Endothelial cell of umbilical vein (primary cell): ENCODE measurements around the gene PSMD13. TPM values are rescaled to one million over a fixed set of nuclear protein-coding genes. Genes with fewer than 3 reads are reported as not detected.

Experiments used
- BruUV-seq: library from RNA; stranded (reverse); fragments of 400-500 nt; replicated peaks from 2 replicates; lab custom pipeline; 2021; lab: Mats Ljungman, UMichigan
- CTCF ChIA-PET: fragments of 300-600, 350-600 bp; sonication (Branson Sonifier 250); formaldehyde crosslinking; loops from one replicate; lab custom pipeline; 2021; ENCODE audit warnings: antibody characterized with exemption, inconsistent platforms; lab: Charles Lee
- POLR2A ChIA-PET: fragments of 300-600, 350-600 bp; sonication (Branson Sonifier 250); formaldehyde crosslinking; loops from one replicate; lab custom pipeline; 2021; ENCODE audit warnings: antibody characterized with exemption, inconsistent platforms; lab: Charles Lee
- DNase-seq: peaks from one replicate; pipeline ENCODE4 v3.0.0-alpha.2; 2011; ENCODE audit warnings: low read depth, low spot score
- FAIRE-seq: peaks from 2 replicates; lab custom pipeline; 2011; peaks lifted over from hg19 to GRCh38; lab: Jason Lieb, UNC
- H2AFZ ChIP-seq: 2 replicates; pipeline ENCODE4 v1.6.0; 2012; ENCODE audit warnings: low read depth, low read length, control low read depth, inconsistent platforms
- H3K27ac ChIP-seq: 2 replicates; pipeline ENCODE4 v1.5.1; 2011; ENCODE audit warnings: low read depth, mild to moderate bottlenecking, control low read depth, low read length, moderate library complexity; ENCODE audit not compliant: insufficient read depth
- H3K27me3 ChIP-seq, 2 experiments: 2 replicates each; pipeline versions ENCODE4 v1.6.0 to v1.6.1; 2011; ENCODE audit warnings: low read length in 2 of 2, mixed read lengths in 1 of 2; ENCODE audit not compliant: control insufficient read depth in 2 of 2, insufficient read depth in 2 of 2
- H3K36me3 ChIP-seq, 2 experiments: 2 replicates in 1 of 2; 3 replicates in 1 of 2; pipeline ENCODE4 v1.5.1; 2011; ENCODE audit warnings: low read length in 2 of 2, mild to moderate bottlenecking in 1 of 2, moderate library complexity in 1 of 2; ENCODE audit not compliant: control insufficient read depth in 2 of 2, insufficient read depth in 2 of 2; ENCODE audit errors: extremely low read depth in 1 of 2
- H3K4me1 ChIP-seq: 3 replicates; pipeline ENCODE4 v1.5.1; 2011; ENCODE audit warnings: mild to moderate bottlenecking, low read length; ENCODE audit not compliant: control insufficient read depth, insufficient read depth; ENCODE audit errors: extremely low read depth
- H3K4me2 ChIP-seq: 2 replicates; pipeline ENCODE4 v1.6.1; 2011; ENCODE audit warnings: low read length, control low read depth, mixed read lengths; ENCODE audit not compliant: insufficient read depth
- H3K4me3 ChIP-seq, 3 experiments: fragments of 200-600 bp in 1 of 3; sonication (generic), shearing (Covaris generic) in 1 of 3; replicated peaks in 1 of 3; 2 replicates each; pipeline ENCODE4 v1.5.1; 2011 to 2016; ENCODE audit warnings: control low read depth in 3 of 3, low read length in 3 of 3, mild to moderate bottlenecking in 2 of 3, inconsistent platforms in 1 of 3, low read depth in 1 of 3, moderate library complexity in 1 of 3; ENCODE audit not compliant: insufficient read depth in 1 of 3
- H3K79me2 ChIP-seq: 2 replicates; pipeline ENCODE4 v1.6.0; 2012; ENCODE audit warnings: low read length, inconsistent platforms; ENCODE audit not compliant: control insufficient read depth, insufficient read depth
- H3K9ac ChIP-seq: replicated peaks from 2 replicates; pipeline ENCODE3; 2011; ENCODE audit warnings: low read length, control low read depth; ENCODE audit not compliant: insufficient read depth; ENCODE audit errors: extremely low read depth
- H3K9me1 ChIP-seq: replicated peaks from 3 replicates; pipeline ENCODE4 v1.6.0; 2011; ENCODE audit warnings: mild to moderate bottlenecking, low read length; ENCODE audit not compliant: control insufficient read depth, insufficient read depth; ENCODE audit errors: extremely low read depth
- H3K9me3 ChIP-seq: replicated peaks from 2 replicates; pipeline ENCODE4 v1.5.1; 2012; ENCODE audit warnings: low read length, inconsistent platforms; ENCODE audit not compliant: control insufficient read depth, insufficient read depth
- H4K20me1 ChIP-seq: replicated peaks from 2 replicates; pipeline ENCODE3; 2011; ENCODE audit warnings: mild to moderate bottlenecking, low read length; ENCODE audit not compliant: control insufficient read depth, insufficient read depth; ENCODE audit errors: extremely low read depth
- CTCF ChIP-seq, 2 donors: IDR thresholded peaks; 1 replicate in 1 of 2; 2 replicates in 1 of 2; pipeline ENCODE4 v1.5.1; 2011; ENCODE audit warnings: low read length in 2 of 2, mild to moderate bottlenecking in 2 of 2, moderate library complexity in 2 of 2, control low read depth in 1 of 2, inconsistent platforms in 1 of 2, low read depth in 1 of 2; ENCODE audit not compliant: insufficient read depth in 1 of 2; ENCODE audit errors: extremely low read depth in 1 of 2
- EZH2 ChIP-seq: IDR thresholded peaks from 2 replicates; pipeline ENCODE4 v1.6.1; 2012; ENCODE audit warnings: borderline replicate concordance, low read depth, mild to moderate bottlenecking, moderate library complexity, low read length, inconsistent platforms; ENCODE audit not compliant: severe bottlenecking
- FOS ChIP-seq: IDR thresholded peaks from 2 replicates; pipeline ENCODE4 v1.6.1; 2011; ENCODE audit warnings: mild to moderate bottlenecking, low read length, moderate library complexity, borderline replicate concordance; ENCODE audit not compliant: insufficient read depth
- GATA2 ChIP-seq: IDR thresholded peaks from 2 replicates; pipeline ENCODE4 v1.7.0; 2011; ENCODE audit warnings: low read depth, mild to moderate bottlenecking, moderate library complexity, mixed read lengths, low read length; ENCODE audit not compliant: insufficient read length, insufficient read depth
- JUN ChIP-seq: IDR thresholded peaks from 2 replicates; pipeline ENCODE4 v1.6.1; 2011; ENCODE audit warnings: borderline replicate concordance, low read depth; ENCODE audit not compliant: insufficient read length, insufficient read depth
- MYC ChIP-seq: IDR thresholded peaks from one replicate; pipeline ENCODE4 v1.6.1; 2011; ENCODE audit warnings: mild to moderate bottlenecking, low read depth, low read length
- POLR2A ChIP-seq: IDR thresholded peaks from 2 replicates; pipeline ENCODE4 v1.6.1; 2012; ENCODE audit warnings: low read depth, mild to moderate bottlenecking, control low read depth, low read length
- POLR2AphosphoS5 ChIP-seq: IDR thresholded peaks from 2 replicates; pipeline ENCODE4 v1.6.1; 2012; ENCODE audit warnings: low read depth, mild to moderate bottlenecking, control low read depth, low read length, moderate library complexity; ENCODE audit not compliant: insufficient read depth
- dilution Hi-C: fragments of 300-500 bp; cut with MboI; formaldehyde crosslinking; loops from one replicate; pipeline ENCODE4 v1.15.0; 2019; ENCODE audit warnings: low sequenced_read_pairs; ENCODE audit not compliant: extremely low pct_ligation_motif_present
- intact Hi-C: fragments of 100-400 bp; cut with micrococcal nuclease; formaldehyde crosslinking; loops from one replicate; pipeline ENCODE4 v1.10.0; 2022
- polyA plus RNA-seq, 4 experiments: library from polyadenylated mRNA; depleted of rRNA in 3 of 4; stranded (reverse) in 3 of 4; unstranded in 1 of 4; fragments of >200 nt; gene quantifications; 2 replicates each; pipeline versions ENCODE4 v1.2.1 to v1.2.3, GENCODE V29; 2011 to 2012; ENCODE audit warnings: missing spikeins in 1 of 4
- total RNA-seq: library from RNA; stranded (reverse); gene quantifications from 2 replicates; pipeline ENCODE4 v1.2.3, GENCODE V29; 2021
- TF ChIP-seq, protein P1 (sequence below): IDR thresholded peaks from 2 replicates; pipeline ENCODE4 v1.6.1; 2011; ENCODE audit not compliant: insufficient read depth, insufficient read length

The PSMD13 gene
- total and polyA plus RNA-seq, 2 donors (not counting 3 experiments of a cell fraction or from before 2014, with no cell fraction given) = 168 to 214 TPM

GRCh38 chr11:205221-206001 lies 31.4 kb upstream of the PSMD13 start:
- dilution Hi-C loops (no loop called here), intact Hi-C loops (loop anchor here (5.0 kb wide), 2 partner anchors 102 to 152 kb away; partner anchors contain the start of gene IFITM2)
- no peak overlapping the region for H3K9ac ChIP-seq
- ChIA-PET POLR2A (no interaction called here), CTCF (no interaction called here)
- TF ChIP-seq FOS = no peak
- no peak for TF ChIP-seq MYC
- TF ChIP-seq JUN = no peak
- TF ChIP-seq POLR2AphosphoS5 = no peak
- no peak for TF ChIP-seq GATA2
- no peak for TF ChIP-seq EZH2
- TF ChIP-seq POLR2A = no peak
- TF ChIP-seq CTCF (IDR thresholded peaks at IDR 0.05; ENCODE audit: extremely low read depth in 1 of 2, insufficient read depth in 1 of 2, low read depth in 1 of 2, low read length in 2 of 2) = no peak
- TF ChIP-seq, protein P1, sequence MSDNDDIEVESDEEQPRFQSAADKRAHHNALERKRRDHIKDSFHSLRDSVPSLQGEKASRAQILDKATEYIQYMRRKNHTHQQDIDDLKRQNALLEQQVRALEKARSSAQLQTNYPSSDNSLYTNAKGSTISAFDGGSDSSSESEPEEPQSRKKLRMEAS = no peak
- peaks cover 4 to 22% of the 10 kb centered on the region in 2 experiments for H3K36me3 ChIP-seq
- no peaks in the 10 kb centered on the region for H3K9me1 ChIP-seq
- no TSS peak for BruUV-seq
- no peaks in the 10 kb centered on the region for H3K27me3 ChIP-seq
- no peak overlapping the region for H3K4me2 ChIP-seq
- H2AFZ ChIP-seq = no peak overlapping the region
- no peak overlapping the region for H3K4me3 ChIP-seq
- DNase-seq (no peak), FAIRE-seq (no peak)
- H4K20me1 ChIP-seq = no peaks in the 10 kb centered on the region
- H3K4me1 ChIP-seq = peaks cover 20% of the 10 kb centered on the region
- no peaks in the 10 kb centered on the region for H3K9me3 ChIP-seq
- H3K27ac ChIP-seq = no peak overlapping the region
- H3K79me2 ChIP-seq = peaks cover 38% of the 10 kb centered on the region
